Testis (tissue), 3 donors: Measurements from ENCODE around the gene CCL26. TPM values are rescaled to one million over a fixed set of nuclear protein-coding genes. Genes with fewer than 3 reads are reported as not detected.

Experiments
- DNase-seq: peaks from one replicate; pipeline ENCODE4 v3.0.0-alpha.2; 2019
- H3K27ac ChIP-seq, 2 donors: fragments of 200-600 bp; sonication (generic); one replicate each; pipeline ENCODE4 v1.5.1; 2019
- H3K27me3 ChIP-seq: fragments of 200-600 bp; sonication (generic); one replicate; pipeline ENCODE4 v1.5.1; 2019
- H3K36me3 ChIP-seq: fragments of 200-600 bp; sonication (generic); one replicate; pipeline ENCODE4 v1.5.1; 2017; ENCODE audit warnings: low read depth; ENCODE audit errors: missing control alignments
- H3K4me1 ChIP-seq: fragments of 200-600 bp; sonication (generic); one replicate; pipeline ENCODE4 v1.5.1; 2019
- H3K4me3 ChIP-seq, 2 donors: fragments of 200-600 bp; sonication (generic); one replicate each; pipeline ENCODE4 v1.5.1; 2017 to 2019
- H3K9me3 ChIP-seq: fragments of 200-600 bp; sonication (generic); one replicate; pipeline ENCODE4 v1.5.1; 2017
- POLR2A ChIP-seq: fragments of 450-650 bp; IDR thresholded peaks from one replicate; pipeline ENCODE4 v1.6.1; 2017; ENCODE audit warnings: antibody characterized with exemption, mild to moderate bottlenecking, moderate library complexity
- WGBS, 2 donors: methylation state at CpG; one replicate each; pipeline ENCODE4 v1.1.5; 2018; 5-methylcytosine and 5-hydroxymethylcytosine counted together
- intact Hi-C: fragments of 100-400 bp; cut with DNase I; formaldehyde crosslinking; loops from one replicate; pipeline ENCODE4 v1.15.1; 2023; ENCODE audit warnings: low total_unique reads
- polyA plus RNA-seq: library from polyadenylated mRNA; stranded (reverse); fragments of 350-450 nt; fragmentation: Illumina TruSeq; extraction: RNeasy Lipid Tissue Mini Kit (QIAGEN cat#74804); gene quantifications from one replicate; pipeline ENCODE4 v1.2.3, GENCODE V29; 2014; ENCODE audit warnings: low read depth, low replicate concordance; ENCODE audit not compliant: insufficient read depth
- total RNA-seq, 2 donors: library from RNA; depleted of rRNA; stranded (reverse); fragments of >200 nt; gene quantifications; one replicate each; pipeline ENCODE4 v1.2.3, GENCODE V29; 2016
- TF ChIP-seq, protein P1 (sequence below), 3 experiments: fragments of 450-650 bp in 2 of 3; fragments of 200-600 bp in 1 of 3; sonication (generic) in 1 of 3; IDR thresholded peaks; one replicate each; pipeline ENCODE4 v1.5.1; 2016 to 2019; ENCODE audit warnings: antibody characterized with exemption in 3 of 3, mild to moderate bottlenecking in 2 of 3, moderate library complexity in 1 of 3

The CCL26 gene
- total and polyA plus RNA-seq, 3 donors from 2014 or later: 1.1 to 5.6 TPM; not detected in 1

DNA sequence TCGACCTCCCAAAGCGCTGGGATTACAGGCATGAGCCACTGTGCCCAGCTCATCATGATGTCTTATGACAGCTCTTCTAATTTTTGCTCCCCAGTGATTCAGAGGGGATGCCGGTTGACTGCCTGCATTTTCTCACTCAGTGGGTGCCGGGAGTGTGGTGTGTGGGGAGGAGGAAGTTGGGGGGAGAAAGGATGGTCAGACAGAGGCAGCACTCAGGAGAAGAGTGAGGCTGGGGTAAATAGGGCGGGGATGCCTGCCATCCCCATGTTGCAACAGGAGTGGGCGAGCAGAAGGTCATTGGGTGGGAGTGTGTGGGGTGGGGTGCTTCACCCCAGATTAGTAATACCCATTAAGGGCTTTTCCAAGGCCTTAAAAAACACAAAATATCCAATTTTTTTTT is 45.1 kb upstream of the CCL26 start:
- Histone ChIP-seq H3K36me3 (no peaks in the 10 kb centered on the region), H3K27ac (no peak overlapping the region), H3K4me3 (no peak overlapping the region), H3K4me1 (no peaks in the 10 kb centered on the region), H3K27me3 (no peaks in the 10 kb centered on the region), H3K9me3 (no peaks in the 10 kb centered on the region)
- 76 to 80% methylated on average over 6 of the region's 6 CpGs for WGBS, 2 donors
- DNase-seq: no peak
- intact Hi-C loops: no loop called here
- TF ChIP-seq POLR2A: no peak
- TF ChIP-seq, protein P1, sequence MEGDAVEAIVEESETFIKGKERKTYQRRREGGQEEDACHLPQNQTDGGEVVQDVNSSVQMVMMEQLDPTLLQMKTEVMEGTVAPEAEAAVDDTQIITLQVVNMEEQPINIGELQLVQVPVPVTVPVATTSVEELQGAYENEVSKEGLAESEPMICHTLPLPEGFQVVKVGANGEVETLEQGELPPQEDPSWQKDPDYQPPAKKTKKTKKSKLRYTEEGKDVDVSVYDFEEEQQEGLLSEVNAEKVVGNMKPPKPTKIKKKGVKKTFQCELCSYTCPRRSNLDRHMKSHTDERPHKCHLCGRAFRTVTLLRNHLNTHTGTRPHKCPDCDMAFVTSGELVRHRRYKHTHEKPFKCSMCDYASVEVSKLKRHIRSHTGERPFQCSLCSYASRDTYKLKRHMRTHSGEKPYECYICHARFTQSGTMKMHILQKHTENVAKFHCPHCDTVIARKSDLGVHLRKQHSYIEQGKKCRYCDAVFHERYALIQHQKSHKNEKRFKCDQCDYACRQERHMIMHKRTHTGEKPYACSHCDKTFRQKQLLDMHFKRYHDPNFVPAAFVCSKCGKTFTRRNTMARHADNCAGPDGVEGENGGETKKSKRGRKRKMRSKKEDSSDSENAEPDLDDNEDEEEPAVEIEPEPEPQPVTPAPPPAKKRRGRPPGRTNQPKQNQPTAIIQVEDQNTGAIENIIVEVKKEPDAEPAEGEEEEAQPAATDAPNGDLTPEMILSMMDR (IDR thresholded peaks at IDR 0.05): no peak

DNA sequence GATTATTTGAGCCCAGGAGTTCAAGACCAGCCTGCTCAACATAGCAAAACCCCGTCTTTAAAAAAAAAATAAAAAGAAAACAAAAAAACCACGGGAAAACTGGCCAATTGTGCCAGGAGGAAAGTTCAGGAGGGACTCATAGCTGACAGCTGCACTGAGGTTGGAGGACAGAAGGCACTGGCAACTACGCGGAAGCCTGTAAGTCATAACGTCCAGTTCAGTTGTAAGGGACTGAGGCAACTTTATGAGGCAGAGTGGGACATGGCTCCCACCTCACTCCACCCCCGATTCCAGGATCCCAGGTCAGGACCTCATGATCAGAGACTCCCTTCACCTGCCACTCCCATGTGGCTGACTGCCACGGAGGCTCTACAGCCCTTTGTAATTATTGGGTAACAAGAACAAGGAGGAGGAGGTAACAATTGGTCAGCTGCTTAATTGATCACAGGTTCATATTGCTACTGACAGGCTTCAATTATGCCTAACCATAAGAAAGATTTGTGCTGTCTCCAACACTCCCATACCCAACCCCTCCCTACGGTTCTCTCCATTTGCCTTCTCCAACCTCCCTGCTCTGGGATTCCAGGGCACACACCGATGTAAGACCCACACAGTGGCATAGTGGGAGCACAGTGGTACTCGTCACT is 43.5 kb upstream of the CCL26 start:
- Histone ChIP-seq H3K27ac (no peak overlapping the region), H3K4me3 (no peak overlapping the region), H3K27me3 (no peaks in the 10 kb centered on the region), H3K4me1 (no peaks in the 10 kb centered on the region), H3K36me3 (no peaks in the 10 kb centered on the region), H3K9me3 (no peaks in the 10 kb centered on the region)
- TF ChIP-seq, protein P1 (IDR thresholded peaks at IDR 0.05): no peak
- no peak for TF ChIP-seq POLR2A
- 58 to 71% methylated on average over 9 to 10 of the region's 10 CpGs for WGBS, 2 donors
- intact Hi-C loops: no loop called here
- no peak for DNase-seq

DNA sequence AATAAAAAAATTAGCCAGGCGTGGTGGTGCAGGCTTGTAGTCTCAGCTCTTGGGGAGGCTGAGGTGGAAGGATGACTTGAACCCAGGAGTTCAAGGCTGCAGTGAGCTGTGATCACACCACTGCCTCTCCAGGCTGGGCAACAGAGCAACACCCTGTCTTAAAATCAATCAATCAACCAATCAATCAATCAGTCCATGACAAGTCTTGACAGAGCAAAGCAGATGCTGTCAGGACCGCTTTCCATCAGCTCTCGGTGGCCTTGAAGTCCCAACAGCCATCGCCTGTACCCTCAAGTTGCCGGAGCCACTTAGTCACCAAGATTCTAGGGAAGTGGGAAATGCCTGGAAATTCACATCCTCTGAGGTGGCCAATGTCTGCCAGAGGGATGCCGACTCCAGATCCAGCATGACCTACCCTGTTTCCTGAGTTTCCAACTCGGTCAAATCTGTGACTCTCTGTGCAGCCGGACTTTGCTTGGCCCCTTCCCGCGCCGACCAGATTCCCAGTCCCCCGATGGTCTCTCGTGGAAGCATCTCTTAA is 42.5 kb upstream of the CCL26 start:
- intact Hi-C loops: no loop called here
- no peaks in the 10 kb centered on the region for H3K4me1 ChIP-seq
- no peaks in the 10 kb centered on the region for H3K9me3 ChIP-seq
- no peak for DNase-seq
- no peak for TF ChIP-seq POLR2A
- TF ChIP-seq, protein P1 (IDR thresholded peaks at IDR 0.05): no peak
- H3K27me3 ChIP-seq: no peaks in the 10 kb centered on the region
- 82 to 92% methylated on average over 13 of the region's 13 CpGs for WGBS, 2 donors
- H3K4me3 ChIP-seq: no peak overlapping the region
- H3K36me3 ChIP-seq: no peaks in the 10 kb centered on the region
- no peak overlapping the region for H3K27ac ChIP-seq

DNA sequence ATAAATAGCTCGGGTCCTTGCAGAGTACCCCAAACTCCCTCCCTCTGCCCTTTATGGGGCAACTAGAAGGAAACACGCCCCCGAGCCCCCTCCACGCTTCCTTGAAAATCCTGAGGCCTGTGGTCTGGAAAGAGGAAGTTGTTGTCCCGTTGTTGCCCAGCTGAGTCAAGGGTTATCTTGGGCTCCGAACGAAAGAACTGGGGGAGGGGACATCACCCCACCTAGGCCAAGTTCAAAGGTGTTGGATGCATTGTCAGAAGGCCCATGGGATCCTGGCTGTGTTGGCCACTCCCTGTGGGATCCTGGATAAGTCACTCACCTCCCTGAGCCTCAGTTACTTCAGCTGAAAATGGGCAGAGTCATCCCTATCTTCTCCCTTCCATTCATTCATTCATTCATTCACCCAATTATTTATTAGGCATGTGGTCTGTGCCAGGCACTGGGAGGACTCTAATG is 41.8 kb upstream of the CCL26 start, which contains the start of gene CCL24:
TSS of gene CCL24 (minus strand) at position 26 of the 456 bp plus-strand sequence. CDS start 91 bp downstream, outside the sequence.
- no peak within 1 kb of the TSS for H3K4me3 ChIP-seq
- no peak for DNase-seq
- 66 to 81% methylated on average over 7 of the region's 7 CpGs for WGBS, 2 donors
- H3K27me3 ChIP-seq: no peaks in the 10 kb centered on the region
- H3K27ac ChIP-seq: no peak within 1 kb of the TSS
- TF ChIP-seq, protein P1 (IDR thresholded peaks at IDR 0.05): no peak
- no peak for TF ChIP-seq POLR2A
- intact Hi-C loops: no loop called here
- no peaks in the 10 kb centered on the region for H3K4me1 ChIP-seq
- H3K9me3 ChIP-seq: no peaks in the 10 kb centered on the region
- H3K36me3 ChIP-seq: no peaks in the 10 kb centered on the region

DNA sequence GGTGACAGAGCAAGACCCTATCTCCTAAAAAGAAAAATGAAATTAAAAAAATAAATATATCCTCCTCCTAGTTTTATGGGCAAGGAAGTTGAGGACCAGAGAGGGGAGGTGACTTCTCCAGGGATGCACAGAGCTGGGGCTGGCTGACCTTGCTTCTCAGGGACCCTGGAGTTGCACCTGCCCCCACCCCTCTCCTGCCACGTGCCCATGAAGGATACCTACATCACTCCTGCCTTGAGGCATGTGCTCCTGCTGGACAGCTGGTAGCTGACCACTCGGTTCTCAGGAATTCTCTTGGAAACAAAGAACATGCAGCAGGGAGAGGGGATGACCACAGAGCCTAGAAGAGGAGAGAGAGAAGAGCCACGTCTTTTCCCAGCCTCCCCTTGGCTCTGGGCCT is 41.1 kb upstream of the CCL26 start:
- TF ChIP-seq, protein P1 (IDR thresholded peaks at IDR 0.05): no peak
- no peak for TF ChIP-seq POLR2A
- Histone ChIP-seq H3K27ac (no peak overlapping the region), H3K36me3 (no peaks in the 10 kb centered on the region), H3K4me1 (no peaks in the 10 kb centered on the region), H3K4me3 (no peak overlapping the region), H3K27me3 (no peaks in the 10 kb centered on the region), H3K9me3 (no peaks in the 10 kb centered on the region)
- DNase-seq: no peak
- intact Hi-C loops: no loop called here
- WGBS, 2 donors: 73 to 82% methylated on average over 3 of the region's 3 CpGs
